H1 (cell line): ENCODE results near the gene GNAI1. TPM values are rescaled to one million over a fixed set of nuclear protein-coding genes. Genes with fewer than 3 reads are reported as not detected.

Experiments
- EP300 ChIP-seq, 2 experiments: IDR thresholded peaks; 1 replicate in 1 of 2; 2 replicates in 1 of 2; pipeline ENCODE4 v1.6.1; 2011 to 2012; ENCODE audit warnings: low read depth in 2 of 2, low read length in 2 of 2, mild to moderate bottlenecking in 2 of 2, borderline replicate concordance in 1 of 2, inconsistent platforms in 1 of 2, moderate library complexity in 1 of 2
- KDM1A ChIP-seq: fragments of 200-600, 300-600 bp; sonication (generic); IDR thresholded peaks from 2 replicates; pipeline ENCODE4 v1.7.1; 2016; ENCODE audit warnings: mild to moderate bottlenecking, low read length, borderline replicate concordance
- MAFK ChIP-seq: IDR thresholded peaks from 2 replicates; pipeline ENCODE4 v1.6.1; 2012; ENCODE audit warnings: low read depth, mild to moderate bottlenecking, improper control_type of control experiment, low read length
- PHF8 ChIP-seq: fragments of 200-600 bp; sonication (generic); conservative IDR thresholded peaks from 2 replicates; pipeline ENCODE4 v1.7.1; 2012; ENCODE audit warnings: low read depth, mild to moderate bottlenecking, inconsistent platforms, low read length, moderate library complexity
- SIRT6 ChIP-seq: IDR thresholded peaks from one replicate; pipeline ENCODE4 v1.7.1; 2012; ENCODE audit warnings: low read length, inconsistent platforms
- TAF1 ChIP-seq: IDR thresholded peaks from 2 replicates; pipeline ENCODE4 v1.6.1; 2011; ENCODE audit warnings: mild to moderate bottlenecking, low read depth, low read length
- polyA plus RNA-seq, 7 experiments: library from polyadenylated mRNA; depleted of rRNA in 3 of 7; stranded (reverse) in 5 of 7; unstranded in 2 of 7; fragments of >200 nt in 5 of 7; fragments of 200-250 nt in 2 of 7; gene quantifications; 1 replicate in 5 of 7; 2 replicates in 1 of 7; 4 replicates in 1 of 7; pipeline versions ENCODE4 v1.2.1 to v1.2.3, GENCODE V29; 2011 to 2013; ENCODE audit warnings: missing spikeins in 2 of 7, mixed read lengths in 2 of 7
- total RNA-seq: library from RNA; stranded (reverse); fragmentation: NEBNext Ultra II Directional; extraction: Animal tissue kit (Norgen Biotek cat#: 25700); gene quantifications from 2 replicates; pipeline ENCODE4 v1.2.1, GENCODE V29; 2021
- TF ChIP-seq, protein P1 (sequence below): fragments of 300-600 bp; sonication (generic); IDR thresholded peaks from 2 replicates; pipeline ENCODE4 v1.7.1; 2012; ENCODE audit warnings: low read length, moderate library complexity, mild to moderate bottlenecking, inconsistent platforms; ENCODE audit not compliant: insufficient replicate concordance

GNAI1 gene
- total and polyA plus RNA-seq, 2 of the 8 experiments (the other 6 are each of a cell fraction or from before 2014, with no cell fraction given): 8.0 to 29.5 TPM

DNA sequence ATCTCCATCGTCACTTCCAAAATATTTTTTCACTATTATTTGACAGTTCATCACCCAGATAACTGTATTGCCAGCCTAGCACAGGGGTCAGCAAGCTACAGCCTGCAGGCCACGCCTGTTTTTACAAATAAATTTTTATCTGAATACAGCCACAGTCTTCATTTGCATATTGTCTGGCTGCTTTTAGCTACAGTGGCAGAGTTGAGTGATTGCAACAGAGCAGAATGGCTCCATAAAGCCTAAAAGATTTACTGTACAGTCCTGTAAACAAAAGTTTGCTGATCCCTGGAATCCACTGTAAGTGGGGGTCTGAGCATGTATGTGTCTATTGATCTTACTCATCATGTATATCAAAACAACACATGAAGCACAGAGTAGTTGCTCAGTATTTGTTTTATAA is 45.9 kb upstream of the GNAI1 start (continued):
- TF ChIP-seq, protein P1, sequence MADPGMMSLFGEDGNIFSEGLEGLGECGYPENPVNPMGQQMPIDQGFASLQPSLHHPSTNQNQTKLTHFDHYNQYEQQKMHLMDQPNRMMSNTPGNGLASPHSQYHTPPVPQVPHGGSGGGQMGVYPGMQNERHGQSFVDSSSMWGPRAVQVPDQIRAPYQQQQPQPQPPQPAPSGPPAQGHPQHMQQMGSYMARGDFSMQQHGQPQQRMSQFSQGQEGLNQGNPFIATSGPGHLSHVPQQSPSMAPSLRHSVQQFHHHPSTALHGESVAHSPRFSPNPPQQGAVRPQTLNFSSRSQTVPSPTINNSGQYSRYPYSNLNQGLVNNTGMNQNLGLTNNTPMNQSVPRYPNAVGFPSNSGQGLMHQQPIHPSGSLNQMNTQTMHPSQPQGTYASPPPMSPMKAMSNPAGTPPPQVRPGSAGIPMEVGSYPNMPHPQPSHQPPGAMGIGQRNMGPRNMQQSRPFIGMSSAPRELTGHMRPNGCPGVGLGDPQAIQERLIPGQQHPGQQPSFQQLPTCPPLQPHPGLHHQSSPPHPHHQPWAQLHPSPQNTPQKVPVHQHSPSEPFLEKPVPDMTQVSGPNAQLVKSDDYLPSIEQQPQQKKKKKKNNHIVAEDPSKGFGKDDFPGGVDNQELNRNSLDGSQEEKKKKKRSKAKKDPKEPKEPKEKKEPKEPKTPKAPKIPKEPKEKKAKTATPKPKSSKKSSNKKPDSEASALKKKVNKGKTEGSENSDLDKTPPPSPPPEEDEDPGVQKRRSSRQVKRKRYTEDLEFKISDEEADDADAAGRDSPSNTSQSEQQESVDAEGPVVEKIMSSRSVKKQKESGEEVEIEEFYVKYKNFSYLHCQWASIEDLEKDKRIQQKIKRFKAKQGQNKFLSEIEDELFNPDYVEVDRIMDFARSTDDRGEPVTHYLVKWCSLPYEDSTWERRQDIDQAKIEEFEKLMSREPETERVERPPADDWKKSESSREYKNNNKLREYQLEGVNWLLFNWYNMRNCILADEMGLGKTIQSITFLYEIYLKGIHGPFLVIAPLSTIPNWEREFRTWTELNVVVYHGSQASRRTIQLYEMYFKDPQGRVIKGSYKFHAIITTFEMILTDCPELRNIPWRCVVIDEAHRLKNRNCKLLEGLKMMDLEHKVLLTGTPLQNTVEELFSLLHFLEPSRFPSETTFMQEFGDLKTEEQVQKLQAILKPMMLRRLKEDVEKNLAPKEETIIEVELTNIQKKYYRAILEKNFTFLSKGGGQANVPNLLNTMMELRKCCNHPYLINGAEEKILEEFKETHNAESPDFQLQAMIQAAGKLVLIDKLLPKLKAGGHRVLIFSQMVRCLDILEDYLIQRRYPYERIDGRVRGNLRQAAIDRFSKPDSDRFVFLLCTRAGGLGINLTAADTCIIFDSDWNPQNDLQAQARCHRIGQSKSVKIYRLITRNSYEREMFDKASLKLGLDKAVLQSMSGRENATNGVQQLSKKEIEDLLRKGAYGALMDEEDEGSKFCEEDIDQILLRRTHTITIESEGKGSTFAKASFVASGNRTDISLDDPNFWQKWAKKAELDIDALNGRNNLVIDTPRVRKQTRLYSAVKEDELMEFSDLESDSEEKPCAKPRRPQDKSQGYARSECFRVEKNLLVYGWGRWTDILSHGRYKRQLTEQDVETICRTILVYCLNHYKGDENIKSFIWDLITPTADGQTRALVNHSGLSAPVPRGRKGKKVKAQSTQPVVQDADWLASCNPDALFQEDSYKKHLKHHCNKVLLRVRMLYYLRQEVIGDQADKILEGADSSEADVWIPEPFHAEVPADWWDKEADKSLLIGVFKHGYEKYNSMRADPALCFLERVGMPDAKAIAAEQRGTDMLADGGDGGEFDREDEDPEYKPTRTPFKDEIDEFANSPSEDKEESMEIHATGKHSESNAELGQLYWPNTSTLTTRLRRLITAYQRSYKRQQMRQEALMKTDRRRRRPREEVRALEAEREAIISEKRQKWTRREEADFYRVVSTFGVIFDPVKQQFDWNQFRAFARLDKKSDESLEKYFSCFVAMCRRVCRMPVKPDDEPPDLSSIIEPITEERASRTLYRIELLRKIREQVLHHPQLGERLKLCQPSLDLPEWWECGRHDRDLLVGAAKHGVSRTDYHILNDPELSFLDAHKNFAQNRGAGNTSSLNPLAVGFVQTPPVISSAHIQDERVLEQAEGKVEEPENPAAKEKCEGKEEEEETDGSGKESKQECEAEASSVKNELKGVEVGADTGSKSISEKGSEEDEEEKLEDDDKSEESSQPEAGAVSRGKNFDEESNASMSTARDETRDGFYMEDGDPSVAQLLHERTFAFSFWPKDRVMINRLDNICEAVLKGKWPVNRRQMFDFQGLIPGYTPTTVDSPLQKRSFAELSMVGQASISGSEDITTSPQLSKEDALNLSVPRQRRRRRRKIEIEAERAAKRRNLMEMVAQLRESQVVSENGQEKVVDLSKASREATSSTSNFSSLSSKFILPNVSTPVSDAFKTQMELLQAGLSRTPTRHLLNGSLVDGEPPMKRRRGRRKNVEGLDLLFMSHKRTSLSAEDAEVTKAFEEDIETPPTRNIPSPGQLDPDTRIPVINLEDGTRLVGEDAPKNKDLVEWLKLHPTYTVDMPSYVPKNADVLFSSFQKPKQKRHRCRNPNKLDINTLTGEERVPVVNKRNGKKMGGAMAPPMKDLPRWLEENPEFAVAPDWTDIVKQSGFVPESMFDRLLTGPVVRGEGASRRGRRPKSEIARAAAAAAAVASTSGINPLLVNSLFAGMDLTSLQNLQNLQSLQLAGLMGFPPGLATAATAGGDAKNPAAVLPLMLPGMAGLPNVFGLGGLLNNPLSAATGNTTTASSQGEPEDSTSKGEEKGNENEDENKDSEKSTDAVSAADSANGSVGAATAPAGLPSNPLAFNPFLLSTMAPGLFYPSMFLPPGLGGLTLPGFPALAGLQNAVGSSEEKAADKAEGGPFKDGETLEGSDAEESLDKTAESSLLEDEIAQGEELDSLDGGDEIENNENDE: no peak
- no peak for TF ChIP-seq KDM1A
- no peak for TF ChIP-seq PHF8
- TF ChIP-seq EP300 (IDR thresholded peaks at IDR 0.05; ENCODE audit: borderline replicate concordance in 1 of 2, low read depth in 2 of 2, low read length in 2 of 2): no peak
- TF ChIP-seq TAF1: no peak
- TF ChIP-seq MAFK: no peak
- no peak for TF ChIP-seq SIRT6
